CD4-positive, alpha-beta T cell treated with Interleukin-17A for 4 hours (primary cell): ENCODE measurements around the gene DOK5.

Experiments used
- DNase-seq: peaks from one replicate; pipeline ENCODE4 v3.0.0-alpha.2; 2020; ENCODE audit warnings: mixed read lengths

Gene DOK5

GRCh38 chr20:54515793-54516628 is 40.6 kb downstream of the DOK5 start:
- DNase-seq: no peak

- DNase-seq: no peak
Observed at GRCh38 chr20:54517241-54517975, 42.0 kb downstream of the DOK5 start.

GRCh38 chr20:54524849-54525248 is 49.5 kb downstream of the DOK5 start:
- DNase-seq: no peak

- DNase-seq: no peak
Observed at GRCh38 chr20:54525916-54526590, 50.7 kb downstream of the DOK5 start.

- DNase-seq: no peak
Observed at GRCh38 chr20:54526801-54527200, 51.4 kb downstream of the DOK5 start.

- DNase-seq: no peak
Observed at GRCh38 chr20:54532573-54532972, 57.2 kb downstream of the DOK5 start.

GRCh38 chr20:54534101-54534500 is 58.7 kb downstream of the DOK5 start:
- no peak for DNase-seq

- no peak for DNase-seq
Observed at GRCh38 chr20:54535033-54535432, 59.6 kb downstream of the DOK5 start.

- DNase-seq: no peak
Observed at GRCh38 chr20:54535746-54536145, 60.4 kb downstream of the DOK5 start.

- no peak for DNase-seq
Observed at GRCh38 chr20:54539521-54540046, 64.2 kb downstream of the DOK5 start.

- no peak for DNase-seq
Observed at GRCh38 chr20:54543369-54543768, 68.0 kb downstream of the DOK5 start.

- no peak for DNase-seq
Observed at GRCh38 chr20:54545676-54546358, 70.4 kb downstream of the DOK5 start.

GRCh38 chr20:54548849-54549248 is 73.5 kb downstream of the DOK5 start:
- DNase-seq: no peak

GRCh38 chr20:54549658-54550326 is 74.4 kb downstream of the DOK5 start:
- no peak for DNase-seq

GRCh38 chr20:54550776-54551396 is 75.5 kb downstream of the DOK5 start:
- no peak for DNase-seq

- no peak for DNase-seq
Observed at GRCh38 chr20:54554006-54554405, 78.6 kb downstream of the DOK5 start.

GRCh38 chr20:54555150-54555549 is 79.8 kb downstream of the DOK5 start:
- DNase-seq: no peak

- DNase-seq: no peak
Observed at GRCh38 chr20:54556406-54556805, 81.0 kb downstream of the DOK5 start.

- DNase-seq: no peak
Observed at GRCh38 chr20:54557806-54558590, 82.6 kb downstream of the DOK5 start.

GRCh38 chr20:54559890-54560289 is 84.5 kb downstream of the DOK5 start:
- DNase-seq: no peak

GRCh38 chr20:54560357-54560756 is 85.0 kb downstream of the DOK5 start:
- DNase-seq: no peak
